HL-60 (cell line): ENCODE measurements around the gene COG1.

Experiments
- CTCF ChIP-seq: IDR thresholded peaks from one replicate; pipeline ENCODE4 v1.5.1; 2011; ENCODE audit warnings: low read length, control low read depth, inconsistent platforms; ENCODE audit not compliant: insufficient read depth
- GABPA ChIP-seq: IDR thresholded peaks from 2 replicates; pipeline ENCODE4 v1.6.1; 2012; ENCODE audit warnings: low read depth
- POLR2AphosphoS5 ChIP-seq: IDR thresholded peaks from 2 replicates; pipeline ENCODE4 v1.6.1; 2012; ENCODE audit warnings: low read depth
- REST ChIP-seq: IDR thresholded peaks from 2 replicates; pipeline ENCODE4 v1.6.1; 2012; ENCODE audit warnings: low read depth; ENCODE audit not compliant: insufficient replicate concordance

GRCh38 chr17:73179387-73179786, 13.5 kb upstream of the COG1 start:
- TF ChIP-seq CTCF (no peak), POLR2AphosphoS5 (no peak), REST (no peak), GABPA (no peak)
